HCT116 (cell line): ENCODE measurements around the gene PHF2. TPM values are rescaled to one million over a fixed set of nuclear protein-coding genes. Genes with fewer than 3 reads are reported as not detected.

Experiments used
- ATAC-seq: fragments of 200-7000 bp; cut with Tn5 transposase; 2 replicates; pipeline ENCODE4 v1.9.1; 2020; ENCODE audit warnings: mild to moderate bottlenecking, moderate library complexity
- BruUV-seq: library from RNA; stranded (reverse); fragments of 400-500 nt; replicated peaks from 2 replicates; lab custom pipeline; 2021; lab: Mats Ljungman, UMichigan
- CTCF ChIA-PET: fragments of 300-600 bp; sonication (Branson Sonifier 250); formaldehyde crosslinking; loops from one replicate; lab custom pipeline; 2021; ENCODE audit warnings: antibody characterized with exemption; lab: Charles Lee
- POLR2A ChIA-PET: fragments of 300-600, 350-600 bp; sonication (Branson Sonifier 250); formaldehyde crosslinking; loops from one replicate; lab custom pipeline; 2021; ENCODE audit warnings: antibody characterized with exemption; lab: Charles Lee
- RAD21 ChIA-PET, 2 experiments: fragments of 300-600 bp; sonication (Branson Sonifier 250); formaldehyde crosslinking; loops; one replicate each; lab custom pipeline; 2023; ENCODE audit warnings: low total read pairs in 2 of 2; ENCODE audit not compliant: uncharacterized antibody in 2 of 2, unreplicated experiment in 2 of 2, low non-redundant PET in 1 of 2; lab: Charles Lee
- DNase-seq: peaks from one replicate; pipeline ENCODE4 v3.0.0-alpha.2; 2010; ENCODE audit warnings: low read depth, low spot score
- H2AFZ ChIP-seq: fragments of 200-600 bp; shearing (Covaris generic), sonication (generic); 2 replicates; pipeline ENCODE4 v1.6.1; 2017; ENCODE audit warnings: low read depth, mixed run types, mixed read lengths, antibody characterized with exemption, low read length; ENCODE audit not compliant: poor library complexity, severe bottlenecking
- H3K27ac ChIP-seq: 2 replicates; pipeline ENCODE4 v1.5.1; 2012; ENCODE audit warnings: low read depth, low read length
- H3K27me3 ChIP-seq: fragments of 200-600 bp; sonication (generic); 2 replicates; pipeline ENCODE4 v1.6.1; 2016; ENCODE audit warnings: mixed run types, low read length, mixed read lengths; ENCODE audit not compliant: insufficient read depth
- H3K36me3 ChIP-seq, 2 experiments: fragments of 200-500 bp in 1 of 2; fragments of 200-600 bp in 1 of 2; sonication (Bioruptor generic) in 1 of 2; sonication (generic) in 1 of 2; 2 replicates each; pipeline versions ENCODE4 v1.5.1 to v1.6.1; 2014 to 2016; ENCODE audit warnings: low read length in 2 of 2, inconsistent platforms in 1 of 2, mixed read lengths in 1 of 2, mixed run types in 1 of 2; ENCODE audit not compliant: insufficient read depth in 2 of 2, control insufficient read depth in 1 of 2
- H3K4me1 ChIP-seq, 2 experiments: fragments of 200-600 bp in 1 of 2; sonication (generic) in 1 of 2; 2 replicates each; pipeline versions ENCODE4 v1.5.1 to v1.6.1; 2012 to 2017; ENCODE audit warnings: low read length in 2 of 2, inconsistent platforms in 1 of 2, mild to moderate bottlenecking in 1 of 2, mixed read lengths in 1 of 2, mixed run types in 1 of 2, moderate library complexity in 1 of 2; ENCODE audit not compliant: insufficient read depth in 2 of 2, control insufficient read depth in 1 of 2
- H3K4me2 ChIP-seq: fragments of 200-600 bp; sonication (generic); 2 replicates; pipeline ENCODE4 v1.6.1; 2017; ENCODE audit warnings: mixed run types, low read length, mixed read lengths
- H3K4me3 ChIP-seq, 2 experiments: fragments of 200-600 bp in 1 of 2; sonication (generic) in 1 of 2; replicated peaks in 1 of 2; 2 replicates each; pipeline ENCODE4 v1.5.1; 2011 to 2016; ENCODE audit warnings: low read length in 2 of 2, control low read depth in 1 of 2, low read depth in 1 of 2, mild to moderate bottlenecking in 1 of 2, mixed read lengths in 1 of 2, mixed run types in 1 of 2
- H3K79me2 ChIP-seq: fragments of 200-600 bp; sonication (generic); 2 replicates; pipeline ENCODE4 v1.6.1; 2017; ENCODE audit warnings: mild to moderate bottlenecking, mixed run types, low read length, moderate library complexity, mixed read lengths; ENCODE audit not compliant: insufficient read depth
- H3K9ac ChIP-seq: fragments of 200-600 bp; sonication (generic); 2 replicates; pipeline ENCODE4 v1.6.1; 2016; ENCODE audit warnings: low read length, mixed read lengths
- H3K9me2 ChIP-seq: fragments of 200-600 bp; sonication (generic), shearing (Covaris generic); 2 replicates; pipeline ENCODE4 v1.6.1; 2017; ENCODE audit warnings: mixed run types, mild to moderate bottlenecking, moderate library complexity; ENCODE audit not compliant: insufficient read depth
- H3K9me3 ChIP-seq, 2 experiments: fragments of 200-500 bp in 1 of 2; fragments of 200-600 bp in 1 of 2; sonication (Bioruptor generic) in 1 of 2; sonication (generic) in 1 of 2; 2 replicates each; pipeline ENCODE4 v1.6.1; 2014 to 2017; ENCODE audit warnings: low read length in 2 of 2, mixed read lengths in 2 of 2, inconsistent platforms in 1 of 2, low read depth in 1 of 2, mild to moderate bottlenecking in 1 of 2, mixed run types in 1 of 2, moderate library complexity in 1 of 2; ENCODE audit not compliant: control insufficient read depth in 1 of 2, insufficient read depth in 1 of 2
- H4K20me1 ChIP-seq: fragments of 200-600 bp; sonication (generic), shearing (Covaris generic); 2 replicates; pipeline ENCODE4 v1.6.1; 2017; ENCODE audit warnings: mixed run types, mild to moderate bottlenecking, moderate library complexity; ENCODE audit not compliant: insufficient read depth
- CBX3 ChIP-seq: IDR thresholded peaks from 2 replicates; pipeline ENCODE4 v1.6.1; 2012; ENCODE audit warnings: low read depth
- CEBPB ChIP-seq: IDR thresholded peaks from 2 replicates; pipeline ENCODE4 v1.6.1; 2012; ENCODE audit warnings: low read depth
- EGR1 ChIP-seq: IDR thresholded peaks from 2 replicates; pipeline ENCODE4 v1.6.1; 2012; ENCODE audit warnings: low read depth
- EZH2 ChIP-seq: fragments of 200-600 bp; sonication (generic); IDR thresholded peaks from 2 replicates; pipeline ENCODE4 v1.6.1; 2017; ENCODE audit warnings: antibody characterized with exemption, mixed run types
- FOSL1 ChIP-seq: IDR thresholded peaks from 2 replicates; pipeline ENCODE4 v1.6.1; 2012; ENCODE audit warnings: low read depth
- JUND ChIP-seq: IDR thresholded peaks from 2 replicates; pipeline ENCODE4 v1.6.1; 2012
- POLR2A ChIP-seq: IDR thresholded peaks from 2 replicates; pipeline ENCODE4 v1.7.0; 2011; ENCODE audit warnings: borderline replicate concordance; ENCODE audit not compliant: insufficient read depth, insufficient read length; ENCODE audit errors: extremely low read depth
- SP1 ChIP-seq: IDR thresholded peaks from 2 replicates; pipeline ENCODE4 v1.6.1; 2012; ENCODE audit warnings: low read depth
- SRF ChIP-seq: IDR thresholded peaks from 2 replicates; pipeline ENCODE4 v1.6.1; 2012; ENCODE audit warnings: low read depth
- ZNF274 ChIP-seq: fragments of 200-500 bp; sonication (Bioruptor generic); IDR thresholded peaks from 2 replicates; pipeline ENCODE4 v1.6.1; 2014; ENCODE audit warnings: mild to moderate bottlenecking, low read depth, low read length, inconsistent platforms
- intact Hi-C: fragments of 100-400 bp; cut with micrococcal nuclease; formaldehyde crosslinking; loops from 2 replicates; pipeline ENCODE4 v1.10.0; 2022
- total RNA-seq: library from RNA; stranded (reverse); gene quantifications from one replicate; pipeline ENCODE4 v1.2.1, GENCODE V29; 2021; ENCODE audit not compliant: unreplicated experiment
- TF ChIP-seq, protein P1 (sequence below): IDR thresholded peaks from 2 replicates; pipeline ENCODE4 v1.6.1; 2011; ENCODE audit warnings: mild to moderate bottlenecking, low read length, moderate library complexity; ENCODE audit not compliant: insufficient replicate concordance; ENCODE audit errors: extremely low read depth
- TF ChIP-seq, protein P2 (sequence below): IDR thresholded peaks from 2 replicates; pipeline ENCODE4 v1.6.1; 2012; ENCODE audit warnings: low read depth
- TF ChIP-seq, protein P3 (sequence below): IDR thresholded peaks from 2 replicates; pipeline ENCODE4 v1.6.1; 2012

The PHF2 gene
- total RNA-seq, 1 experiment from 2014 or later, result 20.6 TPM

DNA sequence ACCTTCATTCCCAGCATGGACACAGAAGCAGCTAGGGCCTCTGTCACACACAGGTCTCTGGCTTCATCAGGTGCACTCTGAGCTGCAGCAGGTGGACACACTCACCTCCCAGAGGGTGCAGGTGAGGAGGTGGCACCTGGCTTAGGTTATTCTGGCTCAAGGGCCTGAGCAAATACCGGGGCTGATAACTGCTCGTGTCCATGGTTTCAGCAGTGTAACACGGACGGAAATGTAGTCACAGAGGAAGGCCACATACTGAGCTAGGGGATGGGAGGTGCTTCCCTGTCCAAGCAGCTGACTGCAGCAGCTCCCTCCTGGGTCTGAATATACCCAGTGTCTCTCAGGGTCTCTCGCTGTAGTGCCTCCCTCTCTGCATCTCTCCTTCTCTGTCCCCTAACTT is 5.7 kb downstream of the PHF2 start (continued):
- TF ChIP-seq EZH2 (no peak), POLR2A (no peak), SP1 (no peak)
- TF ChIP-seq, protein P1, sequence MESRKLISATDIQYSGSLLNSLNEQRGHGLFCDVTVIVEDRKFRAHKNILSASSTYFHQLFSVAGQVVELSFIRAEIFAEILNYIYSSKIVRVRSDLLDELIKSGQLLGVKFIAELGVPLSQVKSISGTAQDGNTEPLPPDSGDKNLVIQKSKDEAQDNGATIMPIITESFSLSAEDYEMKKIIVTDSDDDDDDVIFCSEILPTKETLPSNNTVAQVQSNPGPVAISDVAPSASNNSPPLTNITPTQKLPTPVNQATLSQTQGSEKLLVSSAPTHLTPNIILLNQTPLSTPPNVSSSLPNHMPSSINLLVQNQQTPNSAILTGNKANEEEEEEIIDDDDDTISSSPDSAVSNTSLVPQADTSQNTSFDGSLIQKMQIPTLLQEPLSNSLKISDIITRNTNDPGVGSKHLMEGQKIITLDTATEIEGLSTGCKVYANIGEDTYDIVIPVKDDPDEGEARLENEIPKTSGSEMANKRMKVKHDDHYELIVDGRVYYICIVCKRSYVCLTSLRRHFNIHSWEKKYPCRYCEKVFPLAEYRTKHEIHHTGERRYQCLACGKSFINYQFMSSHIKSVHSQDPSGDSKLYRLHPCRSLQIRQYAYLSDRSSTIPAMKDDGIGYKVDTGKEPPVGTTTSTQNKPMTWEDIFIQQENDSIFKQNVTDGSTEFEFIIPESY, result no peak
- TF ChIP-seq, all 23 proteins: peak for 0

DNA sequence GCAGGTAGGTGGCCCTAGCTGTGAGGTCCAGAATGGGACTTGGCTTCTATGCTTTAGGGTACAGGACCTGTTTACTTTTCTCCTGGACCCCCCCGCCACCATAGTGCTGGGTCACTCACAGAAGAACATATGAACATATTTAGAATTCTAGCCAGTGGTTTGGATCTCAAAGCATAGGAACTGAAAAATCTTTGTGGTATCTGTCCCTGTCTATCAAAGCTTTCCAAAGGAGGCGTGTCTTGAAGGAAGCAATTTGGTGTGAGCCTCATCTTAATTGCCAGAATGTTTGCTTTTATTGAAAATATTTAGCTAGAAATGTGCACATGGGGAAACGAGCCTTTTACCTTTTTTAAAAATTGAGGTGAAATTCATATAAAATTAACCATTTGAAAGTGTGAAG is 6.2 kb downstream of the PHF2 start:
- no peak for DNase-seq
- intact Hi-C loops, result no loop called here
- Histone ChIP-seq H2AFZ (no peak overlapping the region), H3K9me3 (no peaks in the 10 kb centered on the region), H4K20me1 (no peaks in the 10 kb centered on the region), H3K27me3 (no peaks in the 10 kb centered on the region), H3K27ac (no peak overlapping the region), H3K9me2 (no peaks in the 10 kb centered on the region), H3K9ac (no peak overlapping the region), H3K4me1 (peaks cover 5 to 6% of the 10 kb centered on the region in 2 experiments; a peak in 2 of 4 replicates), H3K4me3 (no peak overlapping the region), H3K36me3 (no peaks in the 10 kb centered on the region), H3K4me2 (no peak overlapping the region), H3K79me2 (peaks cover 76% of the 10 kb centered on the region)
- no peak for TF ChIP-seq SRF
- no peak for TF ChIP-seq CBX3
- no peak for TF ChIP-seq EZH2
- TF ChIP-seq SP1, result no peak
- TF ChIP-seq EGR1, result no peak
- TF ChIP-seq CEBPB, result no peak
- no peak for TF ChIP-seq JUND
- TF ChIP-seq, protein P1, result no peak
- TF ChIP-seq, protein P2, sequence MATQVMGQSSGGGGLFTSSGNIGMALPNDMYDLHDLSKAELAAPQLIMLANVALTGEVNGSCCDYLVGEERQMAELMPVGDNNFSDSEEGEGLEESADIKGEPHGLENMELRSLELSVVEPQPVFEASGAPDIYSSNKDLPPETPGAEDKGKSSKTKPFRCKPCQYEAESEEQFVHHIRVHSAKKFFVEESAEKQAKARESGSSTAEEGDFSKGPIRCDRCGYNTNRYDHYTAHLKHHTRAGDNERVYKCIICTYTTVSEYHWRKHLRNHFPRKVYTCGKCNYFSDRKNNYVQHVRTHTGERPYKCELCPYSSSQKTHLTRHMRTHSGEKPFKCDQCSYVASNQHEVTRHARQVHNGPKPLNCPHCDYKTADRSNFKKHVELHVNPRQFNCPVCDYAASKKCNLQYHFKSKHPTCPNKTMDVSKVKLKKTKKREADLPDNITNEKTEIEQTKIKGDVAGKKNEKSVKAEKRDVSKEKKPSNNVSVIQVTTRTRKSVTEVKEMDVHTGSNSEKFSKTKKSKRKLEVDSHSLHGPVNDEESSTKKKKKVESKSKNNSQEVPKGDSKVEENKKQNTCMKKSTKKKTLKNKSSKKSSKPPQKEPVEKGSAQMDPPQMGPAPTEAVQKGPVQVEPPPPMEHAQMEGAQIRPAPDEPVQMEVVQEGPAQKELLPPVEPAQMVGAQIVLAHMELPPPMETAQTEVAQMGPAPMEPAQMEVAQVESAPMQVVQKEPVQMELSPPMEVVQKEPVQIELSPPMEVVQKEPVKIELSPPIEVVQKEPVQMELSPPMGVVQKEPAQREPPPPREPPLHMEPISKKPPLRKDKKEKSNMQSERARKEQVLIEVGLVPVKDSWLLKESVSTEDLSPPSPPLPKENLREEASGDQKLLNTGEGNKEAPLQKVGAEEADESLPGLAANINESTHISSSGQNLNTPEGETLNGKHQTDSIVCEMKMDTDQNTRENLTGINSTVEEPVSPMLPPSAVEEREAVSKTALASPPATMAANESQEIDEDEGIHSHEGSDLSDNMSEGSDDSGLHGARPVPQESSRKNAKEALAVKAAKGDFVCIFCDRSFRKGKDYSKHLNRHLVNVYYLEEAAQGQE, result no peak
- no peak for TF ChIP-seq ZNF274
- TF ChIP-seq, protein P3, sequence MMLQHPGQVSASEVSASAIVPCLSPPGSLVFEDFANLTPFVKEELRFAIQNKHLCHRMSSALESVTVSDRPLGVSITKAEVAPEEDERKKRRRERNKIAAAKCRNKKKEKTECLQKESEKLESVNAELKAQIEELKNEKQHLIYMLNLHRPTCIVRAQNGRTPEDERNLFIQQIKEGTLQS, result no peak
- TF ChIP-seq FOSL1, result no peak
- BruUV-seq, result no TSS peak
- ChIA-PET POLR2A (no interaction called here), RAD21 (no interaction called here), CTCF (interaction anchor here (1.0 kb wide), 1 partner anchor 16 kb away, joined by 4 read pairs; no protein-coding TSS in a partner anchor)
- ATAC-seq, result no peak
